Thyroid gland (tissue), 4 donors: ENCODE measurements around the gene EZH2. TPM values are rescaled to one million over a fixed set of nuclear protein-coding genes. Genes with fewer than 3 reads are reported as not detected.

ENCODE experiments used
- DNase-seq, 2 donors: peaks; one replicate each; pipeline ENCODE4 v3.0.0-alpha.2; 2019
- H3K27ac ChIP-seq, 3 donors: fragments of 200-600 bp; sonication (generic); 1 replicate in 2 of 3; 2 replicates in 1 of 3; pipeline ENCODE4 v1.5.1; 2016 to 2019; ENCODE audit warnings: mild to moderate bottlenecking in 1 of 3, moderate library complexity in 1 of 3
- H3K27me3 ChIP-seq: fragments of 200-600 bp; sonication (generic); one replicate; pipeline ENCODE4 v1.5.1; 2019
- H3K36me3 ChIP-seq, 2 donors: fragments of 200-600 bp; sonication (generic); one replicate each; pipeline ENCODE4 v1.5.1; 2016 to 2019
- H3K4me1 ChIP-seq, 2 donors: fragments of 200-600 bp; sonication (generic); one replicate each; pipeline ENCODE4 v1.5.1; 2017 to 2019
- H3K4me3 ChIP-seq, 3 donors: fragments of 200-600 bp; sonication (generic); replicated peaks in 1 of 3; 1 replicate in 2 of 3; 2 replicates in 1 of 3; pipeline ENCODE4 v1.5.1; 2016; ENCODE audit warnings: mild to moderate bottlenecking in 1 of 3
- H3K9me3 ChIP-seq: fragments of 200-600 bp; sonication (generic); one replicate; pipeline ENCODE4 v1.5.1; 2017
- CTCF ChIP-seq, 6 experiments: fragments of 200-600 bp in 3 of 6; fragments of 450-650 bp in 3 of 6; sonication (generic) in 3 of 6; IDR thresholded peaks; one replicate each; pipeline ENCODE4 v1.5.1; 2016 to 2019; ENCODE audit warnings: antibody characterized with exemption in 6 of 6, mild to moderate bottlenecking in 2 of 6, inconsistent platforms in 1 of 6, moderate library complexity in 1 of 6
- POLR2A ChIP-seq, 2 donors: fragments of 450-650 bp; IDR thresholded peaks; one replicate each; pipeline ENCODE4 v1.6.1; 2017; ENCODE audit warnings: antibody characterized with exemption in 2 of 2, mild to moderate bottlenecking in 2 of 2, moderate library complexity in 1 of 2
- WGBS, 2 donors: methylation state at CpG; one replicate each; pipeline ENCODE4 v1.1.5; 2017; 5-methylcytosine and 5-hydroxymethylcytosine counted together
- intact Hi-C: fragments of 100-400 bp; cut with DNase I; formaldehyde crosslinking; loops from one replicate; pipeline ENCODE4 v1.15.1; 2023
- small RNA-seq: library from RNA; depleted of rRNA; stranded (forward); fragments of <200 nt; gene quantifications from one replicate; pipeline ENCODE3, GENCODE V24; 2016
- total RNA-seq, 4 donors: library from RNA; depleted of rRNA; stranded (reverse); fragments of >200 nt; gene quantifications; one replicate each; pipeline ENCODE4 v1.2.3, GENCODE V29; 2016

Gene EZH2
- total RNA-seq, 4 donors from 2014 or later, result 0.75 to 1.1 (median 0.86) TPM

- peaks cover 0 to 12% of the 10 kb centered on the region in 2 donors for H3K4me1 ChIP-seq
- TF ChIP-seq CTCF (IDR thresholded peaks at IDR 0.05), result no peak
- no peak for TF ChIP-seq POLR2A (IDR thresholded peaks at IDR 0.05)
- H3K4me3 ChIP-seq, result no peak overlapping the region
- WGBS, 2 donors, result 94 to 96% methylated on average over 12 of the region's 12 CpGs
- peaks cover 5 to 10% of the 10 kb centered on the region in 2 donors for H3K36me3 ChIP-seq
- H3K27me3 ChIP-seq, result no peaks in the 10 kb centered on the region
- H3K27ac ChIP-seq, result no peak overlapping the region
- no peak for DNase-seq
- intact Hi-C loops, result no loop called here
- no peaks in the 10 kb centered on the region for H3K9me3 ChIP-seq
These were observed 122.4 kb downstream of the EZH2 start for GRCh38 chr7:148761499-148762278.

Small RNA genes within 50 kb of the gene (small RNA-seq; reads per million reads assigned to genes)
- not detected for gene RF00017
- gene RN7SL569P, result not detected
- gene RNU7-20P, result not detected

Other genes starting within 250 kb of the EZH2 start
- 10 to 100 TPM; 51.3 to 53.4 (median 52.9) TPM for gene CUL1, start 185.4 kb downstream of the EZH2 start, total RNA-seq
- 100 to 1,000 TPM; 172 to 749 (median 498) TPM for gene PDIA4, start 144.2 kb upstream of the EZH2 start, total RNA-seq
- 10 to 100 TPM in 2 of 4 donors, 1 to 10 TPM in 2; 6.6 to 12.1 (median 10.7) TPM for gene ZNF786, start 206.4 kb upstream of the EZH2 start, total RNA-seq
- gene ZNF425, start 242.0 kb upstream of the EZH2 start, total RNA-seq, result 10 to 100 TPM in 1 of 4 donors, 1 to 10 TPM in 3; 3.3 to 12.8 (median 3.7) TPM